NCI-H526 (cell line): Measurements from ENCODE around the gene KDM4C.

Experiments
- DNase-seq, 2 experiments: peaks; one replicate each; lab custom pipeline; 2025; lab: John Stamatoyannopoulos, UW

Gene KDM4C

DNA sequence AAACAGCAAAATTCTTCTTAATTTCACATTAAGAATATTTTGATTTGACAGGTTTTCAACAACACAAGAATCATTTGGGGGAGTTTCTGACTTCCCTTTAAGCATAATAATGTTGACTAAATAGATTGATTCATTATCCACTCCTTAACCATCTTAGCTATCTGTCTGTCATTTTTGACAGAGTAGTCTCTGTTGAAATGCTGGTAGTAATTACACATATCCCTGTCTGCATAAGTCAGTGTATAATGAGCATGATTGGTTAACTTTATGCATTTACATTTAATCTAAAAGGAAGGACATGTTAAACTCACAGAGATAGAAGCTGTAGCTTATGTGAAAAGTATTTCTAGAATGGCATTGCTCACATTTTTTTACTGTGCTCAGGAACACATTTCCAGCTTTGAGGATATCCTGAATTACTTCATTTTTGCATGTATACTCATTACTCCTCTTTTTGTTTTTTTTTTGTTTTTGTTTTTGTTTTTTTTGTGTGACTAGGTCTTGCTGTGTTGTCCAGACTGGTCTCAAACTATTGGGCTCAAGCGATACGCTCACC is 385.9 kb downstream of the KDM4C start:
- no peak for DNase-seq

DNA sequence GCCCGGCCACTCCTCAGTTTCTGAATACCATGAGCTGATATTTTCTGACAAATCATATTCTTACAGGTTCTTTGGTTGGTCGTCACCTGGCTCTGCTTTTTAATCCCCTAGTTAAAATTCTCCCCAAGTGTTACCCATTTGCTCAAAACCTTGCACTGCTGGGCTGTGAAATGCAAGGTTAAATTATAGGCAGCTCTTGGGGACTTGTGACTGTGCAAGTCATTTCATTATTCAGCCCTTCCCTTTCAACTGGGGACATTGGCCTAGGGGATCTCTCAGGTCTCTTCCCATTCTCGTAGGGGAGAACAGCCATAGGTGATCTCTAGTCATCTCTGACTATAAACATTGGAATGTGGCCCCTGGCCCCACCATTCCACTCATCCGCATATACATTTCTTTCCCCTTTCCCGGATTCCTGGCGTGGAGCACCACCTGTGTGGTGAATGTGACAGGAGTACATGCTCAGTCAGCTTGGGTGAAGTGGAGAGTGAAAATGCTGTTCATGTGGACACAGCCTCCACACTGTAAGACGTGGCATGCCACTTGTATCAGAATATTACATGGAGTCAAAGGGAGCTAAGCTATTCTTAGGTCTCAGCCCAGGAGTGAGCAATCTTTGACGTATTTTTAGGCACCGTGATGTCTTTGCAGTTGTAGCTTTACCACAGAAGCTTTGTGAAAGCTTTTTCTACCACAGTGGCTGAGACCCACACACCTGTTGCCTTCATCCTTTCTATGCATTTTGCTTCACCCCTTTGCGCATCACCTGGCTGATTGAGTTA is 386.7 kb downstream of the KDM4C start:
- DNase-seq = no peak

DNA sequence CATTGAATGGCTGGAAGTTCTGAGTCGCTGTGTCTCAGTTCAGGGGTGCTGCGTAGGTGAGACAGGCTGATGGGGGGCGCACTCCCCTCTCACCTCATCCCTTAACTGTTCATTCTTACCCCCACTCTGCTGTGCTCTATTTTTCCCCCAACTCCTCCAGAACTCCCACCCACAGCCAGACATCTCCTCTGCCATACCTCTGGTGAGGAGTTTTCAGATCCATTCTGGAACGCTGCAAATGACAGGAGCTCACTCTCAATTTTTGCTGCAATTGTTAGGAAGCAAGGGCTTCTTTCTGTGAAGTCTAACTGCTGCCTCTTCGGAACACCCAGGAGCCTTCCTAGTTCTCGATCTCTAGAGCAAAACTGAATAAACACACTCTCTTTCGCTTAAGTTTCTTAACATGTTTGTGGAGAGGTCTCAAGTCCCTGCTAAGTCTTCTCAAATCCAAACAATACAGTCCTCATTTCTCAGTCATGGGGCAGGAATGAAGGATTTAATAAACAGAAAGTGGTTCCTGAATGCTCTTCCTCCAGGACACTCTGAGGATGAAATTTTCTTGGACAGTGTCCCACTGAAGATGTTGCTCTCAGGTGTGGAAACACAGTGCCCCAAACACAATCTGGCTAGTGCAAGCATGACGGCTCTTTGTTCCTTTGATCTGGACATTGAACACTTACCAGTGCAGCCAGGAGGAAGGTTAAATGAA is 387.7 kb downstream of the KDM4C start:
- no peak for DNase-seq

DNA sequence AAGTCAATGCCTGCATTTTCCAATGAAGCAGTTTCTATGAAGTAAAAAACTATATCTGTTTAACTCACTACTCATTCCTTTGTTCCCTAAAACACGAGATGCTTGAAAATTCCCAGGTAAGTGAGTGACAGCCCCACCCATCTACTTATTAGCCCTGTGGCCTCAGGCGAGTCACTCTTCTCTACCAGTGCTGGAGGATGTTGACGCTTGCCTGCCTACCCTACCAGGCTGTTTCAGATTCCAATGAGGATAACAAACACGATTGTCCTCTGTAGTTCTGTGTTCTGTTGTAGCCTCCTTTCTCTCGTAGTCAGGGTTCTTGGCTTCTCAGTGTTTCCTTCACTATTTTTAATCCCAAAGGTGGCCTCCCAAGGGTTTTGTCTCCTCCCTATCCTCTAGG is 388.8 kb downstream of the KDM4C start:
- DNase-seq = no peak

DNA sequence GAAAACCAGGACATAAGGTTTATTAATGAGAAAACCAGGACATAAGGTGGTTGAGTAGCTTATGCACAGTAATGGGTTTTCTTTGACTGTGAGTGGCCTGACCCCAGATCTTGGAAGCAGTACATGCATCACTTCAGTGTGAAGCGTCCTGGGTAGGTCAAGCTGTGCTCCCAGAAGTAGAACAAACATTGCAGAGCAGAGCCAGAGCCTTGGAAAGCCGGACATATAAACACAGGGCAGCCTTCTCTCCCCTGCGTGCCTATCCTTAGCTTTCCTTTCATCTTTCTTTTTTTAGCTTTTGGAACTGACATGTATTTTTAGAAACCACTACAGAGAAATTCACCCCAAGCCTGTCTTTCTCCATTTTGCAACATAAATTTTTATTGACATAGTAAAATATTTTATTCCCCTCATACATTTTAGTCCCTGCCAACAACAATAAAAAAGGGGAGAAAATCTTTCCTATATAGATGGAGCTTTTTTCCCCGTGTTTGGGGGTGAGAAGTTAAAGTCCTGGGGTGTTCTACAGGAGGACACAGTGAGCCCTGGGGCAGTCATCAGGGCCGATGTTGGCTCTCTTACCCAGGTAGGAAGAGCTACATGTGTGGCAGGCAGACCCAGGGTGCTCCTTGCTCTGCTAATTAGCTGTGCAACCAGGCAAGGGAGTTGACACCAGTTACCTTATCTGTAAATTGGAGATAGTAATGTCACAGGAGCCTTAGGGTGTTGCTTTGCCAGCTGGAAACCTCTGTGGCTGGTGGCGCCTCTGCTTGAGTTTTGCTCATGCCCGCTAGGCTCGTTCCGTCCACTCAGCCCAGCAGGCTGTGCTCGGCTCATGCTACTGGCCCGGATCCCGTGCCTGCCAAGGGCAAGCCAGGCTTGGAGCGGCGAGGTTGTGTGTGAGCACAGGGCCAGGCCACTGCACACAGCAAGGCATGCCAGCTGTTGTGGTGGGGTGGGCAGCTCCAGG is 389.6 kb downstream of the KDM4C start:
- no peak for DNase-seq

DNA sequence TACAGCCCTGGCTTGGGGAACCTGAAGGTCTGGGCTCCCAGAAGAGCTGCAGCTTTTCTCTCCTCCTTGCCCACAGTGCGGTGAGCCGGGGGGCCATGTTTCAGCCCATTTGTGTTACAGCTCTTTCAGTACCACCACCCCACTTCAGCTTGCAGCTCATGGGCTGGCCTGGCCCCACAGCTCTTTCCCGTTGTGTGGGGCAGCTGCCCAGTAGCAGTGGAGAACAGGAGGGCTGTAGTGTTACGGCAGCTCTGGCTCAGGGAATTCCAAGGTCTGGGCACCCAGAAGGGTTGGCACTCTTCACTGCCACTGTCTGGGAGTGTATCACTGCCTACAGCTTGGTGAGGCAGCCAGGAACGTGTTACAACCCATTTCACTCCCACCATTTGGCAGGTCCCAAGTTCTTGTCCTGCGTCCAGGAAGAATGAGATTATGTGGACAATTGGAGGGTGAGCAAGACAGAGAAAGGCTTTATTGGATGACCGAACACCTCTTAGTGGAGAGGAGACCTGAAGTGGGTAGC is 390.5 kb downstream of the KDM4C start:
- no peak for DNase-seq

DNA sequence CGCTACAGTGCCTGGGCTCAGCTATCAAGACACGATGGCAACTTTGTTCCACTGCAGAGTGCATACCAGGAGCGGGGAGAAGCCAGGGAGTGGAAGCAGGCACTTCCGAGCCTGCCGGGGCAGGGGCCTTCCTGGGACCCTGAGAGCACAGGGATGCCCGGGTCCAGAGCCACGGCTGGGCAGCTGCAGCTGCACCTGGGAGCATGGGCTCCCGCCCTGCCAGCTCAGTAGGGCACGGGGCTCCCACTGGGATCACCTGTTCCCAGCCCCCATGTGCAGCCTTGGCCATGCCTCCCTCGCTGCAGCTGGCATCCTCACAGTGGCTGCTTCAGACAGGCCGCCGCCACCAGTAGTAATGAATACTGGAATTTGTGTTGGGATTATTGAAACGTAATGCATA is 391.5 kb downstream of the KDM4C start:
- no peak for DNase-seq

DNA sequence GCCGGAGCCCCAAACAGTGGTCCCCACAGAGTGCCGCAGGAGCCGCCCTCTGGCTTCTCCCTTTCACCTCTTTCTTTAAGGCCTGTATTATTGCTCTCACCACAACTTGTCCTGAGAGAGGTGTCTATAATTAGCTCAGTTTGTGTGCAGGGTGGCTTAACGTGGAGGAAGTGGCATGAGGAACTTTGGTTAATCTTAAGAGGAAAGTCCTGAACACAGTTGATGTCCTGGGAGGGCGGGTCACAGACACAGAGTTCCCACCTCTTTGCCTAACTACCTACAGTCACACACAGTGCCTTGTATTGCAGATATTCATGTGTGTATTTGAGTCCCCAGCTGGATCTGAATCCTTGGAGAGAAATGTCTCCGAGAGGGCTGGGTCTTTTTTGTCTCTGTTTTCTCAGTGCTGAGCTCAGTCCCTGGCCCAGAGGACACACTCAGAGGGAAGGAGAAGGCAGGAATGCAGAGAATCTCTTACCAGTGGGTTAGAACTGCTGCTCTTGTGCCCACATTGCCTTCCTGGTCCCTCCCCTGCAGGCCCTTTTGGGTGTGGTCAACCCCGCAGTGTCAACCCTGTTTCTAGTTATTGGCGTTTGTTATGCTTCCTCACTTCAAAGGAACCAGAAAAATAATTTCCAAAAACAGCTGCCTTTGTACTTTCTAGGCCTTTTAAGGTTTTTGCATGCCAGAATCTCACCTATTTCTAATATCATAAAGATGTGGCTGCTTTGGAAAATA is 392.5 kb downstream of the KDM4C start:
- no peak for DNase-seq

DNA sequence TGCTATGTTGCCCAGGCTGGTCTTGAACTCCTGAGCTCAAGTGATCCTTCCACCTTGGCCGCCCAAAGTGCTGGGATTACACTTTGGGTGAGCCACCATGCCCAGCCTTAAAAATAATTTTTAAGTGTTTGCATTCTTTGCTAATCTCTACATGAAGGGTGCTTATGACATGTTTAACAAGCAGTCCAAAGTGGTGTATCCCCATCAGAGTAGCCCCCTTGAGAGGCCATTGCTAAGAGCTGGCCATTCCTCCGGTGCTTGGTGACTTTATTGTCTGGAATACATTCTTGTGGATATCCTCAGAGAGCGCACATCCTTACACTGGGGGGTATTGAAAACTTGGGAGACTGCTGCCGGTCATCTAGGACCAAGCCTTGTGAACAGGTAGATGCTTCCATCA is 395.4 kb downstream of the KDM4C start:
- no peak for DNase-seq

DNA sequence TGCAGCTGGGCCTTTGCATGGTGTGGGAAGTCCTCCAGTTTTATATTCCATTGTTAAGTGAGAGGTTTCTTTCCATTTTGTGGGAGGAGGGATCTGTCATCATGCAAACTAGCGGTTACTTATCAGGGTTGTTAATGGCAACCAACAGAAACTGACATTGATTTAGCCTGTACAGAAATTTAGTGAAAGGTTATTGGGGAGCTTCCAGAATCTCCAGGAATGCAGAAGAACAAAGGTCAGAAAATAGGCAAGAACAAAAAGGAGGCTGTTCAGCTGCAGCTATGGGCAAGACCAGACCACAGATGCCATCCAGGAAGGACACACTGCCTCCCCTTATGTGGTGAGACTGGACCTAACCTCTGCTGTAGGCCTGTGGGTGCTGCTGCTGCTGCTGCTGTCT is 395.8 kb downstream of the KDM4C start:
- peak in 1 of 2 experiments; percentile 31 for DNase-seq

DNA sequence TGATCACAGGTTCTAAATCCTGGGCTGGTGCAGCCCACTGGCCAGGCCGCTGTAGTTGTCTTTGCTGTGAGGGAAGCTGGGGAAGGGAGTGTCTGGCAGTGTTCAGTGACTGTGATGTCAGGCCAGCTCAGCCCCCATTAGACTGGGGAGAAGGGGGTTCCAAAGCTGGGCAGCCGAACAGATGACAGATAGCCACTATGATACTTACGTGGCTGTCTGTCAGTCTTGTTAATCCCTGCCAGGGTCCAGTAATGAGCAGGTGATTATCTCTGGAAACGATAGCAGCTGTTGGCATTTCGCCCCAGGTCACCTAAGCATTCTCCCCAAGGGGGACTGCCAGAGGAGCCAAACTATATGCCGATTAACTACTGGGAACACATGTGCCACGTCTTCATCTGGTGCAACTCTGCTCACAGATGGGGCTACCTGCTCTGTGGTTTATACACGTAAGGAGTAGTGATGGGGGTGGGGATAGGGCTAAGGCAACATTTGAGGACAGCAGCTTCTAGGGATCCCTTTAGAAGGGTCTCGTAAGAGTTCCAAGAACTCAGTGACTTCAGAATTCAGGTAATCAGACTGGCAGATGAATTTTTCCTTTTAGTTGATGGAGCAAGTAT is 396.3 kb downstream of the KDM4C start:
- no peak for DNase-seq

DNA sequence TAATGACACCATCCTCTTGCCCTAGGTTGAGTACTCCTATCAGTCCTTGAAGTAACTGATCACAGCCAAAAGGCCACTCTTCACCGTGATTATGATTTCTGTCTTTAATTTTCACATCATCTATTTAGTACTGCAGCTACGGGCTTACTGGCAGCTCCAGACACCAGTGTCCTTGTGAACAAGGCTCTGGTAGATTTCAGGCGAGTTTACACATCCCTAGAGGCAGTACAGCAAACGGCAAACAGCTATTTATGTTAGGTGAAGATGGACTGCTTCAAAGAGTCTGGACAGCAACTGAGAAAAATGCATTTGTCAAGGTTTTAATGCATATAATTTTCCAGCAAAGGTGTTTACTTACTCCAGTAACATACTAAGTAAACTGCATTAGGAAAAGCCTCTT is 396.9 kb downstream of the KDM4C start:
- no peak for DNase-seq

DNA sequence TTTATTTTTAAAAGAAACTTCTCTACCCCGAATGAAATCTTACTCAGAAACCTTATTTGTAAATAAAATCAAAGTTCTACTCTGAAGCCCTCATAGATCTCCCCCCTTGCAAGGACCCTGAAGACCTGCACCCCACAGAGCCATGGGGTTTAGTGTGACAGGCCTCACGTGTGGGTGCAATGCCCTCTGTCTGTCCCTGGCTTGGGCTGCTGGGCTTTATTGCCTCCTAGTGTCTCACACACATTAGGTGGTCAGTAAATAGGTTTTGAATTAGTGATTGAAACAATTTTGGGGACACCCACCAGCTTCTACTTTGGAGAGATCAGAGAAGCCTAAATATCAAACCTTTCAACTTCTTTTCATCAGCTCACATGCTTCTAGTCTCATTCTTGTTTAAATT is 403.7 kb downstream of the KDM4C start:
- no peak for DNase-seq

DNA sequence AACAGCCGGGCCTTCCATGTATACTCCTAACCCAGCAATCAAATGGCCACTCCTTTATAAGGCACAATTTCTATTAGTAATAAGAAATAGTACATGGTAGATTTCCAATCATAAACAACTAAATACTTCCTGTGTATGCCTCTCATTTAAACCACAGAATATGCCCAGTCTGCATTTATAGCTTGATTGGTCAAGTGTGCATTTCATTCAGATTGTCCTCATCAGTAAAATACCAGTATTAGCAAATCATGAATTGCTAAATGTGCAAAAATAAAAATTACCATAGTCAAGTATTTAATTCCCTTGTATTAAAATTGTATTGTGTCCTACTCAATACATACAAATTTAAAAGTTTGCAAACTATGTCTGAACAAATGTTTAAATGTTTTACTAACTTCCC is 406.2 kb downstream of the KDM4C start:
- no peak for DNase-seq

DNA sequence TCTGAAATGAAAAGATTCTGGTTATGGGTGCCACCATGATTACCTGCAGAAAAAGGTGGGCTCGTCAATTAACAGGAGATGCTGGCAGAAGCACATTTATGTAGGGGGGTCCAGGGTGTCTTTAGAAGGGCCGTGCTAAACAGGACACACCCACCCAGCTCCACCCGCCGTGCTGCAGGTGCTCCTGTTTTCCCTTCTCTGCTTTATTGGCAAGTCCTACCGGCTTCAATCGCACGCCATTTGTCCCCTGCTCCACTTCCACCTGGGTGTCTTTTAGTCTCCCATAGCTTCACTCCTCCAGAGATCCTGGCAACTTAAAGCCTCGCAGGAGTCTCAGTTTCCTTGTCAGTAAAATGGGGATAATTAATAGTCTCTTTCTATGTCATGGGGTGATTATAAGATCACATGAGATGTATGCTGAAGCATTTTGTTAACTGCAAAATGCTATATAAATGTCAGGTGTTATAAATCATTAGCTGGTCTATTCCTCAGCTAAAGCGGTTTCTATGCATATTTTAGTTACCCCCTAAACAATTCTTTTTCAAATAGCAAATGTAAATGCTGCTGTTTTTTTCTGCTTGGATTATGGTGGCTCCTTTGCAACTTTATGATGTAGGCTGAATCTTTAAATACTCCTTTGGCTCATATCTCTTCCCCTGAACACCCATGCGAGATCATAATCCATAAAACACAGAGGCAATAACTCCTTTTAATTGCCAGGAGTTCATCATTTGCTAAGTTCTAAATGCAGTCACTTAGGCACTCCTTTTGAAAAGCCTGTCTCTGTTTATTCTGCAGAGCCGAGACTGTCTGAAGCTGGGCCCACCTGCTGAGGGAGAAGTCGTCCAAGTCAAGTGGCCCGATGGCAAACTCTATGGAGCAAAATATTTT is 406.9 kb downstream of the KDM4C start:
- no peak for DNase-seq

DNA sequence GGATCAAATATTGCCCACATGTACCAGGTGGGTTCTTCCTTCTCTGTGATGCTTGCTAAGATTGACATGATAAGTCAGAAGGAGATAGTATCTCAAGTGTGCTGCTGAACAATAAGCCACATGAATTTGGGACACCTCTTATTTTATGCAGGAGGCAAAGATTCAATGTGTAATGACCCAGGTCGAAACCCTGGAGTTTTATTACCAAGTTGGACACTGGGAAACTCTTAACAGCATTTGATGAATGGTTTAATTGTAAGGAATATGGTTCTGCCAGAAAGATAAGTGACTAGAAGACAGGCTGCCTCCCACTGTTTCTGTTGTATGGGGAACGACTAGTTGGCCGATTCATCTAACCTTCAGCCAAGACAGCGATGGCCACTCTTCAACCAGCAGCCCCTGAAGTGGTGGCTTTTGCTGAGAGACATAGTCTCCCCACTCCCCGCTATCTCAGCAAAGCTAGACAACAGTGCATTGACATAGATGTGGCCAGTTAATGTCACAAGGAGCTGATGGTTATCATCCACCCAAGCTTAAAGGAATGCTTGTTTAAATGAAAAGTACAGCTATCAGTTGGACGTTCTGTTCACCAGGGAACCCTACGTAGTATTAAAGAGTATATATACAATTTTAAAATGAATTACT is 407.7 kb downstream of the KDM4C start:
- DNase-seq = no peak

DNA sequence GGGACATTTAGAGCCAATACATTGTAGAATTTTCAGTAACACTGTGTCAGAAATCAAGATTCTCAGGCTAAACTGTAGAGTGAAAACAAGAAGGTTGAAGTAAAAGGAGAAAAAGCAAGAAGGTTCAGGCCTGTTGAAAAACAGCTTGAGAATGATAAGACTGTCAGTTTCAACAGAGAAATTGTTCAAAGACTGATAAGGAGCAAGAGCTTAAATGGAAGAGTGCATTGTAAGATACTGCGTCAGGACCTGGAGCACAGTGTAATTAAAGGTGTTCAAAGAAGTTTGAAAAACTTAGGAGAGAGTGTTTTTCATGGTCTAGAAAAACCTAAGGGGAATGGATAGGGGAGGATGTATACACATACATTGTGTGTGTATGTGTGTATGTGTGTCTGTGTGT is 408.3 kb downstream of the KDM4C start:
- DNase-seq = no peak

DNA sequence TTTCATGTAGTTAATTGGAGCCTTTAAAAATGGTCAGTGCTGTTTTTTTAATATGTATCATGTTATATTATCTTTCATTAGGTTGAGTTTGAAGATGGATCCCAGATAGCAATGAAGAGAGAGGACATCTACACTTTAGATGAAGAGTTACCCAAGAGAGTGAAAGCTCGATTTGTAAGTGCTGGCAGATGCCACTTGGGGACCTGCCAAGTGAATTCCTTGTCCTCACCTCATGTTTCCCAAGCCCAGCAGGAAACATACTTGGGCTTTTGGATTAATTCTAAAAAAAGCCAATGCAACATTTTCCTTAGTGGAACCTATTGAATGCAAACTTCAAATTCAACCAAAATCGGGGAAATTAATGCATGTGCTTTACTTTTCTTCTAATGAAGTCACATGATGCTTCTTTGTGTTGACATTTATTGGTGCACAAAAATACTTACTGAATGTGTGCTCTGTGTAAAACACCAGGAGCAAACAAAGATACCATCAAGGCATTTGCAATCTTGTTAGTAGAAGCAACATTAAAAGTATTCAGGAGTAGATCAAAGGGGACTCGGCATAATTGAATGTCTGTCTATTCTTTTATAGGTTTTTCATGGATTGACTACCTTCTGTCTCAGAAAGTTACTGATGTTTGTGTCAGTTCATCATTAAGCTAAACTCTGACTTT is 412.1 kb downstream of the KDM4C start:
- DNase-seq = no peak
